ENCODE data around the gene MYO5B.

GRCh38 chr18:50030146-50030545 is 164.8 kb downstream of the MYO5B start:
- no peak for TF ChIP-seq EZH2phosphoT487 (IDR thresholded peaks at IDR 0.05; ENCODE audit: borderline replicate concordance)
- TF ChIP-seq SP1 (IDR thresholded peaks at IDR 0.05; ENCODE audit: low read depth): no peak
- no peak for TF ChIP-seq POLR2A (IDR thresholded peaks at IDR 0.05; ENCODE audit: borderline replicate concordance, extremely low read depth, insufficient read depth, insufficient read length)
- TF ChIP-seq, protein P1, sequence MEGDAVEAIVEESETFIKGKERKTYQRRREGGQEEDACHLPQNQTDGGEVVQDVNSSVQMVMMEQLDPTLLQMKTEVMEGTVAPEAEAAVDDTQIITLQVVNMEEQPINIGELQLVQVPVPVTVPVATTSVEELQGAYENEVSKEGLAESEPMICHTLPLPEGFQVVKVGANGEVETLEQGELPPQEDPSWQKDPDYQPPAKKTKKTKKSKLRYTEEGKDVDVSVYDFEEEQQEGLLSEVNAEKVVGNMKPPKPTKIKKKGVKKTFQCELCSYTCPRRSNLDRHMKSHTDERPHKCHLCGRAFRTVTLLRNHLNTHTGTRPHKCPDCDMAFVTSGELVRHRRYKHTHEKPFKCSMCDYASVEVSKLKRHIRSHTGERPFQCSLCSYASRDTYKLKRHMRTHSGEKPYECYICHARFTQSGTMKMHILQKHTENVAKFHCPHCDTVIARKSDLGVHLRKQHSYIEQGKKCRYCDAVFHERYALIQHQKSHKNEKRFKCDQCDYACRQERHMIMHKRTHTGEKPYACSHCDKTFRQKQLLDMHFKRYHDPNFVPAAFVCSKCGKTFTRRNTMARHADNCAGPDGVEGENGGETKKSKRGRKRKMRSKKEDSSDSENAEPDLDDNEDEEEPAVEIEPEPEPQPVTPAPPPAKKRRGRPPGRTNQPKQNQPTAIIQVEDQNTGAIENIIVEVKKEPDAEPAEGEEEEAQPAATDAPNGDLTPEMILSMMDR (IDR thresholded peaks at IDR 0.05 in 2 of 3, conservative IDR thresholded peaks at IDR 0.05 in 1 of 3; ENCODE audit: borderline replicate concordance in 1 of 3, insufficient read depth in 1 of 3, low read depth in 2 of 3, low read length in 2 of 3): no peak
- TF ChIP-seq ELF1 (IDR thresholded peaks at IDR 0.05; ENCODE audit: borderline replicate concordance, low read depth): no peak
- no peak for TF ChIP-seq ZFX (IDR thresholded peaks at IDR 0.05)
- no peak for TF ChIP-seq EZH2 (IDR thresholded peaks at IDR 0.05)
- TF ChIP-seq EGR1 (IDR thresholded peaks at IDR 0.05; ENCODE audit: low read depth): no peak
- no peak for TF ChIP-seq MAX (IDR thresholded peaks at IDR 0.05)
- no peak for TF ChIP-seq ZNF274 (IDR thresholded peaks at IDR 0.05; ENCODE audit: low read depth, low read length)
- TF ChIP-seq SIN3A (IDR thresholded peaks at IDR 0.05; ENCODE audit: low read depth): no peak
